ENCODE data around the gene NDUFB4.

GRCh38 chr3:120596853-120597223, 702 bp downstream of the NDUFB4 start:
- TF ChIP-seq TAF1 (IDR thresholded peaks at IDR 0.05; ENCODE audit: borderline replicate concordance, low read depth, low read length) (no peak), POLR2A (IDR thresholded peaks at IDR 0.05; ENCODE audit: low read depth, low read length) (no peak), POLR2AphosphoS5 (IDR thresholded peaks at IDR 0.05; ENCODE audit: low read depth, low read length) (no peak)

Data from GM12892 (cell line).